SW 1271 (cell line): ENCODE data around the gene GMDS.

Experiments used
- DNase-seq, 2 experiments: peaks; one replicate each; lab custom pipeline; 2025; lab: John Stamatoyannopoulos, UW

The GMDS gene

DNA sequence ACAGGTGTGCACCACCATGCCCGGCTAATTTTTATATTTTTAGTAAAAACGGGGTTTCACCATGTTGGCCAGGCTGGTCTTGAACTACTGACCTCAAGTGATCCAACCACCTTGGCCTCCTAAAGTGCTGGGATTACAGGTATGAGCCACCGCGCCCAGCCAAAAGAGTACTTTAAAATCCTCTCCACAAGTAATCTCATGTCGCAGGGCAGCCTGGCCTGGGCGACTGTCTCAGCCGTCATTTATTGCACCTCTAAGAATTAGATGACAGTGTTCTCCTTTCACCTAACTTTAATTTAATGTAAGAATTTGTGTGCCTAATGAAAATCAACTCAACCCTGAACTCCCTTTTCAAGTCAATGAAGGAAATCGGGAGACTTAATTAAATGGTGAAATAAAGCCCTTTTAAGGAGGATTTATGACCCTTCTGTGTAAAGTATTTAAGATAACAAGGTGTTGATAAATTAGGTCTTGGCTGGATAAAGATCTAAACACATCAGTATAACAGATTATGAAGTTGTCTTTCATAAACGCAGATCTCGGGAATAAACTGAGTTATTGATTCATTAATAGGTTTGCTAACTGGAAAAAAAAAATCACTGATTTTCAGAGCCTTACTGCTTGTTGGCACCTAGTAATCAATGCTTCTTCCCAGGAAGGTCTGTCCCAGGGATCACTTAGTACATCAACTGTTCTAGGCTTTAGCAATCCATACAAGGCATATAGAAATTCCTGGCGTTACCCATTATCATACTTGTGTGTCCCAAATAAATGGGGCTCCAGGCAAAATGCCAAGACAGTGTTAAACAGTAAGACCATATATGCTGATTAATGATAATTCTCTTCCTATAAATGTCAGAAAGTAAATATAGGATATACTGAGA, 209.3 kb downstream of the GMDS start:
- no peak for DNase-seq

DNA sequence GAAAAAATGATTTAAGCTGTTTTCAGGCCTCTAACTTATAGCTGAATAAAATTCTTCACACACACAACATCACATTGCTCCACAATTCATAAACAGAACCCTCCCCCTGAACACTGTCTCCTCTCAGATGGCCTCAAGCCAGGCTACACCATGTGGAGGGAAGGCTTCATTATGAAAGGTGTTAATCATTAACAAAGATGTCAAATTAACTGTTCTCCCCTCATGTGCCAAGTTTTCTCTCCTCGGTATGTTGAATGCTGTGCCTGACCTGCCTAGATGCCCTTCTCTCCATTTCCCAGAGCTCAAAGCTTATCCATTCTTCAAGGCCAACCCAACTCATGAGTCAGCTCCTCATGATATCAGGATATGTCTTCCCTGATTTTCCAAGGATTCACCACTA, 210.4 kb downstream of the GMDS start:
- no peak for DNase-seq

DNA sequence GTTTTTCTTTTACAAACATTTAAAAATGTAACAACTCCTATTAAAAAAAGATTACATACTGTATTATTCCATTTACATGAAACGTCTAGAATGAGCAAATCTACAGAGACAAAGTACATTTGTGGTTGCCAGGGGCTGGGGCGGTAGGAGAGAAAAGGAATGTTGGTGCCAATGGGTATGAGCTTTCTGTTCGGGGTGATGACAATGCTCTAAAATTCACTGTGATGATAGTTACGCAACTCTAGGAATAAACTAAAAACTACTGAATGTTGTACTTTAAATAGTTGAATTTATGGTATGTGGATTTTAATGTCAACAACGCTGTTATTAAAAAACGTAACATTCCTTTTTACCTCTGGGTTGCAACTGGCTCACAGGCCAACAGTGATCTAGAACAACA, 211.1 kb downstream of the GMDS start:
- DNase-seq, result no peak

GRCh38 chr6:2033544-2033943, 211.9 kb downstream of the GMDS start:
- DNase-seq, result no peak

GRCh38 chr6:2030682-2031244, 214.6 kb downstream of the GMDS start:
- DNase-seq, result no peak

GRCh38 chr6:2029952-2030351, 215.5 kb downstream of the GMDS start:
- DNase-seq, result no peak

GRCh38 chr6:2029130-2029794, 216.1 kb downstream of the GMDS start:
- no peak for DNase-seq

GRCh38 chr6:2028457-2029038, 216.9 kb downstream of the GMDS start:
- DNase-seq, result no peak

GRCh38 chr6:2026133-2026532, 219.3 kb downstream of the GMDS start:
- no peak for DNase-seq

- no peak for DNase-seq
These were observed 223.7 kb downstream of the GMDS start for GRCh38 chr6:2021713-2022125.

GRCh38 chr6:2020909-2021308, 224.5 kb downstream of the GMDS start:
- DNase-seq, result no peak

- no peak for DNase-seq
These were observed 226.4 kb downstream of the GMDS start for GRCh38 chr6:2019051-2019450.

GRCh38 chr6:2016040-2016439, 229.4 kb downstream of the GMDS start:
- DNase-seq, result no peak

GRCh38 chr6:2008383-2008976, 236.9 kb downstream of the GMDS start:
- no peak for DNase-seq

DNA sequence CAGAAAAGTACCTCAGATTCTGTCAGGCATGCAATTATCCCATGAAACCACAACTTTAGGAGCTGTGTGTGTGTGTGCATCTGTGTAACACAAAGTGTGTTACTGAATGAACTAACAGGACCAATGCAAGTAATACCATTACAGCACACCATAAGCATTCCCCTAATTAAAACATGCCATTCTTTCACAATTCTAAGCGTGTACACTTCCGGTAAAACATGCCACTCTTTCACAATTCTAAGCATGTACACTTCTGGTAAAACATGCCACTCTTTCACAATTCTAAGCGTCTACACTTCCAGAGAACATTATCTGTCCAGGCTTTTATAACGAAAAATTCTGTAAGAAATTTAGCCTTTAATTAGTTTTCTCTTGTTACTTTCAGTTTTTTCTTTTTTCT, 238.2 kb downstream of the GMDS start:
- no peak for DNase-seq

DNA sequence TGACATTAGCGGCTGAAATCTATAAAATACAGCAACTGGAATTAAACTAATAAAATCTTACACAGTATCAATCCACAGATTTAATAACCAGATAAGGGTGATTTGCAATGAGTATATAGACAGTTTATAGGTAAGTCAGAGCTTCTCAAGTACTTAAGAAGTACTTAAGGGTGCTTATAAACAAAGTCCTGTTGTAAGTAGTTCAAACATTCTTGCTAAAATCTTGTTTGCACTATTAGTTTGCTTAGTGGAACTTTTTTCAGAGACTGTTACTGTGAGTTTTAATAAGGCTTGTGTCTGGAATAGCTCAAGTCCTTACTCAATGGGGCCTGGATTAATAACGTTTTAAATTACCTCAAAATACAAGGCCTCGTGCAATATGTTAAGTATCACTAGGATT, 240.5 kb downstream of the GMDS start:
- no peak for DNase-seq

DNA sequence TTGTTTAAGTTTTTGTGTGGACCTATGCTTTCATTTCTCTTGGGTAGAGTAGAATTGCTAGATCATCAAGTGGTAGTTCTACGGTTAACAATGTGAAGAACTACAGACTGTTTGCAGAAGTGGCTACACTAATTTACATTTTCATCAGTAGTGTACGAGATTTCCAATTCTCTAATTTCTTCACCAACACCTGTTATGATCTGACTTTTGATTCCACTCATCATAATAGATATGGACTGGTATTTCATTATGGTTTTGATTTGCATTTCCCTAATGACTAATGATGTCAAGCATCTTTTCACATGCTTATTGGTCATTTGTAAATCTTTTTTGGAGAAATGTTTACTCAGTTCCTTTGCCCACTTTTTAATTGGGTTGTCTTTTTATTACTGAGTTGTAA, 244.4 kb downstream of the GMDS start:
- no peak for DNase-seq

DNA sequence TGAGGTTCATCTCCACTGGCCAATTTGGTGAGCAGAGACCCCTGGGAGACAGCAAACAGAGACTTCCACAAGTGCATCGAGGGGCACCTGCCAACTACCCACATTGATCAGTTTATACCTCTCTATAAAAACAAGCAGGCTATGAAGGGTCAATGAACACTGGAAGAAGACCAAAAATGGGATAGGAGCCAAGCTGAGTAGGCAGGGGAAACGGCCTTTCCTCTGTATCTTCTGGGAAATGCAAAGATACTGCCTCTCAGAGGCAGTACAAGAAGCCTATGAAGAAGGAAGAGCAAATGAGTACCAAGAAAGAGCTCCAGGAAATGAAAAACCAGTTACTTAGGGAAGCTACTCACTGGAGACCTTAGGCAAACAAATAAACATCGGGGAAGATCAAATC, 247.7 kb downstream of the GMDS start:
- no peak for DNase-seq

- DNase-seq, result no peak
These were observed 249.8 kb downstream of the GMDS start for GRCh38 chr6:1995636-1996035.

DNA sequence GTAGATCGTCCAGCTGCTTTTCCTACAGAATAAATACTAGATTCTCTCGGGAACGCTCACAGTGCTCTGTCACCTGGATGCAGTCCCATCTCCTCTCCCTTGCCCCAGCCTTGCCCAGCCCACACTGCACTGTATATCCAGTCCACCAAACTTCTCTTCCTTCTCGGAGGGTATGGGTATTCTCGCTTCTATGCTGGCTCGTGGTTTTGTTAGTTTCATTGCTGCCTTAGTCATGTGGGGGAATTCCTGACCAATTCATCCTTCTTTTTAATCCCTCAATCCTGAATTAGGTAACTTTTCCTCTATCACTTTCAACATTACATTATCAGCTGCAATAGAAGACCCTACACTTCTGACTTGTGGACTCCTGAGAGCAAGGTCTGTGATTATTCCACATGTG, 252.4 kb downstream of the GMDS start:
- DNase-seq, result no peak

GRCh38 chr6:1991332-1991878, 254.0 kb downstream of the GMDS start:
- DNase-seq, result no peak

DNA sequence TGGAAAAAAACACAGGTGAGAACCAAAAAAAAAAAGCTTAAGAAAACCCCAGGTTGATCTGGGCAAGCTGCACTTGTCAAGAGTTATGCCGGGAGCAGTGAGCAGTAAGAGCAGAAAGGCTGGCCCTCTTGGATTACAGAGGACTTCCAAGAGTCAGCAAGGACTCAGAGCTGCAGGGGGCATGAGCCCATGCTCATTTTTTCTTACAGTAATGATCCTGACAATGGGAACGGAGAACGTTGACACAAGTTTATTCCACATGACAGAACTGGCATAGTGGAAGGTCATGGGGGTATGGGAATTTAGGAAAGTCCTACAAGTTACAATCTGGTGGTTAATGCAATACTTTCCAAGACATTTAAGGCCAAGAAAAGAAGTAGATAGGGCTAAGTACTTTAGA, 256.6 kb downstream of the GMDS start:
- DNase-seq, result no peak
